ENCODE measurements around the gene NAT10.

The NAT10 gene

DNA sequence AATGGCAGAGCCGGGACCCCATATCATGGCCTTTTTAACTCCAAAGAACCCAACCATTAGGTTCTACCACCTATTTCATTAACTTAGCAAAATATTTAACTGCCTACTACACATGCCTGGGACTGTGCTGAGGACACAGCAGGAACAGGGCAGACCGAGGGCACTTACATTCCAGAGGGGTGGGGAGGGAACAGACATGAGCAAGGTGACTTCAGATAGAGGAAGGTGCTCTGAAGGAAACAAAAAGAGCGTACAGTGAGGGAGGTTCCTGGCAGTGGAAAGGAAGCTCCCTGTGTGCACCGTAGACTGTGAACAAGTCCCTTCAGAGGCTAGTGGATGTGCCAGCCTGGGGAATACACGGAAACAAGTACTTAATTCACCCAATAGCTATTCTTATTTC is 82.8 kb downstream of the NAT10 start:
- DNase-seq (ENCODE audit: low spot score) = no peak

DNA sequence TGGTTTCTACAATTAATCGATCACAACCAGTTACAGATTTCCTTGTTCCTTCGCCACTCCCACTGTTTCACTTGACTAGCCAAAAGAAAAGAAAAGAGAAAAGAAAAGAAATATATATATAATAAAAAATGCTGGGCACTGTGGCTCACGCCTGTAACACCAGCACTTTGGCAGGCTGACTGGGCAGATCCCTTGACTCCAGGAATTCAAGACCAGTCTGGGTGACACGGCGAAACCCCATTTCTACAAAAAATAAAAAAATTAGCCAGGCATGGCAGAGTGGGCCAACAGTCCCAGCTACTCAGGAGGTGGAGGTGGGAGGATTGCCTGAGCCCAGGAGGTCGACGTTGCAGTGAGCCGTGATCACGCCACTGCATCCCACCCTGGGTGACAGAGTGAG is 83.8 kb downstream of the NAT10 start:
- no peak for DNase-seq (ENCODE audit: low spot score)

DNA sequence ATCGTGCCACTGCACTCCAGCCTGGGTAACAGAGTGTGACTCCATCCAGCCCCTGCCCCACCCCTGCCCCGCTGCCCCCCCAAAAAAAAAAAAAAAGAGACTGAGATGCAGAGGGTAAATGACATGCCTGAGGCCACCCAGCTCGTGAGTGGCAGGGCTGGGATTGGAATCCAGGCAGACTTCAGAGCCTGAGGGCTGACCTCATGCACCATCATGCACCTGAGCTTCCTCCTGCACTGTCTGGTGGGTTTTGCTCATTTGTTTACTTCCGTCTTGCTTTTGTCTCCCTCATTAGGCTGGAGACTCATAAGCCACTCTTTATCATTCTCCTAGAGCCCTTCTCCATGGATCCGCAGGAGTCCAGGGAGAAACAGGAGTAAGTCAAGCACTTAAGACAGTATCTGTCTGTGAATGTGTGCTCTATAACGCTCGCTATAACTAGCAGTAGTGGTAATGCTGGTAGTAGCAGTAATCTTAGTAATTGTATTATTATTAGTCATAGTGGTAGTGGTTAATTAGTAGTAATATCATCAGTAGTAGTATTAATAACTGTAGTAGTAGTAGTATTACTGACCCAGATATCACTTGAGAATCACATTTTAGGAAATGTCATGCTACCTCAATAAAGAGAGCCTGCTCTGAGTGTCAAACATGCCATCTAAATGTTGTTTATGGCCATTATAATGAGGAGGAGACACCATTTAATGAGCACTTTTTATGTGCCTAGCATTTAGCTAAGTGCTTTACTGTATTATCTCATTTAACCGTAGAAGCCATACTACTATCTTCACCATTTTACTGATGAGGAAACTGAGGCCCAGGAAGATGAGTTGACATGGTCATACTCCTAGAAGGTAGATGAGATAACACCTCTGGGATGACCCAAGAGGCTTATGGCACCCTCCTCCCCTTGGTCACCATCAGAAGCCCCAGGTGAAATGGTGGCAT is 85.0 kb downstream of the NAT10 start:
- no peak for DNase-seq (ENCODE audit: low spot score)

DNA sequence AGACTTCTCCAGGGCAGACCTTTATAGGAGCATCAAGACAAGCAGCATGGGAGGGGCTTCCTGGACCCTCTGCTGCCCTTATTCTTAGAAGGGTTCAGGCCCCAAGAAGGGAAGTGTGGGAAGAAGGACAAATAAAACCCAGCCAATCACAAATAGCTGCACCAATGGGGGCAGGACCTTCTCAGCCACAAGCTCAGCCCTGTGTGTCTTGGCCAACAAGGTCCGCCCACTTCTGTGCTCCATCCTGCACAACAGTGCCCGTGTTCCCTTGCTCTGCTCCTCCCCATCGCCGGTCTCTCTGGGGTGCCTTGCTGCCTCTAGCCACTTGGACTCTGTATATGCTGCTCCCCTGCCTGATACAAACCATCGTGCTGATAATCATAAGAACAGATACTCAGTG is 86.1 kb downstream of the NAT10 start:
- DNase-seq (ENCODE audit: low spot score) = no peak

DNA sequence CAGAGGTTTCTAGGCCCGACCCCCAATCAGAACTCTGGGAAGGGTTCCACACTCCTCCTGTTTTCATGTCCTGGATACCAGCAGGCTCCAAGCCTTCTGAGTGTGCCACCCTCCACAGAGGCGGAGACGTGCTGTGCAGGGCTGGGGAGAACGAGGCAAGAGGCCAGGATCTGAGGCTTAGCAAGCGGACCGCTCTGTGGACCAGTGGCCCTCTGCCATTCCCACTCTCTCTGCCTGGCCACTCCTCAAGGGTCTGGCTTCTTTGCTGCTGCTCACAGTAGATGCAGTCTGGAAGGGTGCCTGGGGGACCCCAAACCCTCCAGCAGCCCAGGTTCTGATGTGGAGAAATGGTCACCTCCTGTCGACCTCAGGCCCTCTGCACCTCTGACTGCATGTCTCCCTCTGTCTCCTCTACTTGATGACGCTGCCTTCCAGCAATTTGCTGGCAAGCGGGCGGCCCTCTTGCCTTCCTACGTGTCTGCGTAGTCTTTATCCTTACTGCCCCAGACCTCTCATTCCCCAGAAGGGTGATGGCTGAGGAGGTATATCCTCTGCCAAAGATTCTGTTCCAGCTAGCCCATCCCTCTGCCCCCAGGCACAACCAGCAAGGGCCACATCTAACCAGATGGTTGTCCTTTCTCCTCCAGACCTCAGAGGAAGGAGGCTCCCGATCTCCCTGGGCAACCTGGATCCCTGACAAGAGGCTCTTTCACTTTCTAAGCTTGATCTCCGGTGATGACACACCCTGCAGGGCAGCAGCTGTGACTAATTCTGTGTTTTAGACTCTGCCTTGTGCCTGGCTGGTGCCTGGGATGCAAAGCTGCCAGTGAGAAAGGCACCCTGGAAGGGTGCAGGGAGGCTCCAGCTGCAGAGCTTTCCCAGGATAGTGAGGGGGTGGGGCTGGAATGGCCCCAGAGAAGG is 87.3 kb downstream of the NAT10 start:
- DNase-seq (ENCODE audit: low spot score) = no peak

DNA sequence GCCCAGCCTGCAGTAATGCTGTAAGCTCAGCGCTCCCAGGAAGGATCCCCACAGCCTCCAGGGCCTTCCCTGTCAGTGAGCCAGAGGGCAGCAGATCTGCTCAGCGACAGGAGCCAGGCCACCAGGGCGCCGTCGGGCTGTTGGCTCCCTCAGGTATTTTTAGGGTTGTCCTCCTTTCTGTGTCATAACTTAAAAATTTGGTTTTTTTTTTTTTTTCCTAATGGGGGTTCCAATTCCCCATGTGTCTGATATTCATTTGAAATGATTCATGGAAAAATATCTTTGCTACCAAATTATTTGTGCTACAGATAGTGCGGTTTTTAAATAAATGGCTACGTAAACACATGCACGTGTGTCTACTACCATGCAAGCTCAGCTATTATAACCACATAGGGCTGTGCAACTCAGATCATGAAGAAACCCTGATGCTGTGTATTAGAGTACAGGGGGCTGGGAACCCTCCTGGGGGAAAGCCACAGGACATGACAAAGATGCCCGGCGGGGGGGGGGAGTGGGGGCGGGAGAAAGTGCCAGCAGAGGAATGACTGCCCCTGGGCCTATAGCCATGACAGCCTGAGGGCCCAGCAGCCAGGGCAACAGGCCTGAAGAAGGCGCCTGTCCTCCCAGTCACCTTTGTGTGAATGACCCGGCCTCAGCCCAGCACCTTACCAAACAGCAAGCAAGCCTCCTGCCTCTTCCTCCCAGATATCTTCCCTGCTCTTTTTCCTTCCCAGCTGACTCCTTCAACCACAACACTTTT is 89.3 kb downstream of the NAT10 start:
- no peak for DNase-seq (ENCODE audit: low spot score)

Small RNA genes lying within 50 kb of the gene (small RNA-seq; reads per million reads assigned to genes)
- 0 reads per million in 2 experiments for gene RF00019

All from SK-N-DZ (cell line).